Stimulated activated CD4-positive, alpha-beta T cell treated with anti-CD3 and anti-CD28 coated beads, Interleukin-15, amount 100 ng/mL, for 24 hours (primary cell): Measurements from ENCODE around the gene CHD5.

Experiments used
- DNase-seq: peaks from one replicate; pipeline ENCODE4 v3.0.0-alpha.2; 2020

CHD5 gene

DNA sequence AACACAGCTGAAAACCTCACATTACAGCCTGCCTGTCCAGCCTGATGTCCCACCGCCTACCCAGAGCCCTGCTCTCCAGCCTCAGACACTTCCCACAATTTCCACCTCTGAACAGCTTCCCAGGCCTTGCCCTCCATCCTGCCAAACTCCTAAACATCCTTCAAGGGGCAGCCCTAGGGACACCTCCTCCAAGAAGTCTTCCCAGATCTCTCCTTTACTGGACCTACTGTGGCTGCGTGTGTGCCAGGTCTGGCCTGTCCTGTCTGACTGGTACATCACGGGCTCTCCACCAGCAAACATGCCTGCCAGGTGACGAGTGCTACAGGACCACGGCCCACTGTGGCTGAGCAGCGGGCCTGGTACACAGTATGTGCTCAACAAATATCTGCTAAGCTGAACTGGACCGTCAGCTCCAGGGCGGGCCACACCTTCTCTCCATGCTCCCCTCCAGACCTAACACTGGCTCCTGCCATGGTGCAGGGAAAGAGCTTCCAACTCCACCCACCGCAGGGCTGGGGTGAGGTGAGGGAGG lies 28.8 kb downstream of the CHD5 start:
- no peak for DNase-seq

DNA sequence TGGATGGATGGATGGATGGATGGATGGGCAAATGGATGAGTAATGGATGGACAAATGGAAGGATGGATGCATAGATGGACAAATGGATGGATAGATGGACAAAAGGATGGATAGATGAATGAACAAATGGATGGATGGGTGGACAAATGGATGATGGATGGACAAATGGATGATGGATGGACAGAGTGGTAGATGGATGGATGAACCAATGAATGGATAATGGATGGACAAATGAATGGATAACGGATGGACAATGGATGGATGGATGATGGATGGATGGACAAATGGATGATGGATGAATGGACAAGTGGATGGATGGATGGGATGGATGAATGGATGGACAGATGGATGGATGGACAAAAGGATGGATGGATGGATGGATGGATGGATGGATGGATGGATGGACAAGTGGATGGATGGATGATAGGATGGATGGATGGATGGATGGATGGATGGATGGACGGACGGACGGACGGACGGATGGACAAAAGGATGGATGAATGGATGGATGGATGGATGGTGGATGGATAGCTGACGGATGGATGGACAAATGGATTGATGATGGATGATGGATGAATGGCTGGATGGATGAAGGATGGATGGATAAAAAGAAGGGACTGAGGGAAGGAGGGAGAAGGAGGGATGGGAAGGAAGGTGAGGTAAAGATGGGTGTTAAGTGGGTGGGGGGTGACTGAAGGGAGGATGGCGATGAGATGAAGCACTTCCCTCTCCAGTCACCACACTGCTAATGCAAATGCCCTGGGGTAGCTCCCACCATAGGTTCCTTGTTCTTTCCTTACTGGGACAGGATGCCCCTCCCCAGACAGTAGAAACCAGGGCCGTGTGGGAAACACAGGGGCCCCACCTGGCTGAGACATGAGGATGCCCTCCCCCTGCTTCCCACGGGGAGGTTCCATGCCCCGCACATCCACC lies 29.8 kb downstream of the CHD5 start:
- no peak for DNase-seq

DNA sequence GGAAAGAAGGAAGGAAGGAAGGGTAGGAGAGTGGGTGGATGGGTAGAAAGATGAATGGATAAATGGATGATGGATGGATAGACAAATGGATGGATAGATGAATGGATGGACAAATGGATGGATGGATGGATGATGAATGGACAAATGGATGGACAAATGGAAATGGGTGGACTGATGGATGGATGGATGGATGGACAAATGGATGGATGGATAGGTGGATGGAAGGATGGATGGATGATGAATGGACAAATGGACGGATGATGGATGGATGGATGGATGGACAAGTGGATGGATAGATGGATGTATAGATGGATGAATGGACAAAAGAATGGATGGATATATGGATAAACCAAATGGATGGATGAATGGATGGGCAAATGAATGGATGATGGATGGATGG lies 30.5 kb downstream of the CHD5 start:
- no peak for DNase-seq

DNA sequence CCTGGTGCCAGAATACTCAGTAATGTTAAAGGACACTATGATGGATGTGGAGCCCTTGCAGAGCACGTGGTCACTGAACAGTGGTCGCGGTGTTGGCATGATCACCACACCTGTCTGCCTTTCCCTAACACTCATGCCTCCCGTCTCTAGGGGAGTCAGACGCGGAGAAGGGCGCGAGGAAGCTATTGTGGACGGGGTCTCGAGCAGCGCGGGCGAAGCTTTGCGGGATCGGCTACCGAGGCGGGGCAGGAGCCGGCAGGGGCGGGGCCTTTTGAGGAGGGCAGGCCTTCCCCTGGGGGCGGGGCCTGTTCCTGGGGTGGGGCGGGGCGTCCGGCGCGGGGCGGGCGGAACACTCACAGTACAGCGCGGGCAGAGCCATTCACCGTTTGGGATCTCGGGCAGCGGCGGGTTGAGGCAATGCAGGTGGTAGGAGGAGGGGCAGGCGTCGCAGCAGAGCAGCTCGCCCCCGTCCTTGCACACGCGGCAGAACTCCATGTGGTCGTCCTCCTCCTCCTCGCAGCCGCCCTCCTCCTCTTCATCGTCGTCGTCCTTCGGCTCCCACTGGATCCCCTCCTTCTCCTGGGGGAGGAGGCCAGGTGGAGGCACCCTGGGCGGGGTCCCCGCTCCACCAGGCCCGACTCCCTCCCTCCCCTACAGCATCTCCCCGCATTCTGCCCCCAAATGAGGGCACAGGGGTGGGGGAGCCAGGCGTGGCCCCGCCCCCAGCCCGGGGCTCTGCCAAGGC lies 31.5 kb downstream of the CHD5 start:
- DNase-seq = peak; percentile 83

DNA sequence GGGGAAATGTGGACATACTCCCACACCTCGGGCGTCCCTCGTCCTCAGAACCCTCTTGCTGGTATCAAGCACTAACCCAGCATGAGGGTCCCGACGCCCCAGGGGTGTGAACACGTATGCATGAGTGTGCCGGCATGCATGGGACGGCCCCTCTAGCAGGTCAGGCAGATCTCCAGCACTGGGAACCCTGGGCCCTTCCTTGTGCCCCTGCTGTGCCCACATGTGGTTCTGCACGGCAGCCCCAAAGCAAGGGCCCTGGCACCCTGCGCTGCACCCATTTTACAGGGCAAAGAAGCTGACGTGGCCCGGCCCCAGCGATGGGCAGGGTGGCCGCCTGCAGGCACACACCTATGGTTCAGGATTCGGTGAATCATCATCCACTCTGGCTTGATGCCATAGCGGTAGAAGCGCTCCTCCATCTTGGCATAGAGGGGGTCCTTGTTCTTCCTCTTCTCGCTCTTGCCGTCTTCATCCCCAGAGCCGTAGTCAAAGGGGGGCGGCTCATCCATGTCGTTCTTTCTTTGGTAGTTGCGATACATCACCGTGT lies 34.2 kb downstream of the CHD5 start:
- DNase-seq = no peak

DNA sequence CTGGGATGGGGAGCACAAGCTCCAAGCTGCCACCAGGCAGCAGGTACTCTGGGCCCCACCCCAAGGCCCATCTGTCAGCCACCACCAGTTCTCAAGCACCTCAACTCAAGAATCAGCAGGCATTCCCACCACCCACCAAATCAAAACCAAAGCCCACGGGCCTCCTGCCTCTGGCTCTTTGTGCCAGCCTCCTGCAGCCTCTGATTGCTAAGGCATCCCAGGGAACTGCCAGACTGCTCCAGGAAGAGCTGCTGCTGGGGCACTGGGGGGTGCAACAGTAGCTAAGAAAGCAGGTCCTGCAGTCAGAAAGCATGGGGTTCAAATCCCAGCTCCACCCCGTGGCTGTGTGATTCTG lies 34.7 kb downstream of the CHD5 start:
- DNase-seq = no peak

DNA sequence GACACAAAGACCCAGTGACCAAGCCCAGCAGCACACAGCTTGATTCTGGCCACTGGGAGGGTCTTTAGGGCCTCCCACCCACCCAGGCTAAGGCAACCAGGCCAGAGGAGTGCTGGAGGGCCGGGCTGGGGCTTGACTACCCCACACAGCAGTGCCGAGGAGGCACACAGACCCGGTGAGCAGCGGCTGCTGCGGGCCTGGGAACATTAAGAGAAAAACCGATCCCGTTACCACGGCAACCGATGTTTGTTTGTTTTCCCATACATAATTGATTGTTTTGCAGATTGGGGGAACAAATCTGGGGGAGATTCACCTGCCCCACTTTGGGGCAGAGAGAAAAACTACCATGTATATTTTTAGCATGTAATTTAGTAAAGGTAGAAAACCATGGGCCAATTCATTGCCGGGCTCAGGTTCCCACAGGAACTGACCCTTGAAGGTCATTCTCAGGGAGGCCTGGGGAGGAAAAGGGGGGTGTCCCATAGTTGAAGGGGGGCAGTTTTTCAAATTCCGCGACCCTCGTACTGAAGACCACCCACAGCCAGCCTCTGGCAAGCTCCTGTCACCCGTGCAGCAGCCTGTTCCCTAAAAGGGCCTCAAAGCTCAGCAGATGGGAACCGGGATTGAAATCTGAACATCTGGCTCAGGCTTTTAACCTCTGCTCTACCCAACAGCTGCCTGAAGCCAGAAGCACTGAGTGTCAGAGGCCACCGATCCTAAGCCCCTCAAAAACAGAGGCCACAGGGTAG lies 35.3 kb downstream of the CHD5 start:
- no peak for DNase-seq

GRCh38 chr1:6144175-6144574 lies 35.9 kb downstream of the CHD5 start:
- DNase-seq = no peak

- DNase-seq = no peak
Observed at GRCh38 chr1:6143395-6143794, 36.7 kb downstream of the CHD5 start.

- no peak for DNase-seq
Observed at GRCh38 chr1:6142734-6143133, 37.4 kb downstream of the CHD5 start.

DNA sequence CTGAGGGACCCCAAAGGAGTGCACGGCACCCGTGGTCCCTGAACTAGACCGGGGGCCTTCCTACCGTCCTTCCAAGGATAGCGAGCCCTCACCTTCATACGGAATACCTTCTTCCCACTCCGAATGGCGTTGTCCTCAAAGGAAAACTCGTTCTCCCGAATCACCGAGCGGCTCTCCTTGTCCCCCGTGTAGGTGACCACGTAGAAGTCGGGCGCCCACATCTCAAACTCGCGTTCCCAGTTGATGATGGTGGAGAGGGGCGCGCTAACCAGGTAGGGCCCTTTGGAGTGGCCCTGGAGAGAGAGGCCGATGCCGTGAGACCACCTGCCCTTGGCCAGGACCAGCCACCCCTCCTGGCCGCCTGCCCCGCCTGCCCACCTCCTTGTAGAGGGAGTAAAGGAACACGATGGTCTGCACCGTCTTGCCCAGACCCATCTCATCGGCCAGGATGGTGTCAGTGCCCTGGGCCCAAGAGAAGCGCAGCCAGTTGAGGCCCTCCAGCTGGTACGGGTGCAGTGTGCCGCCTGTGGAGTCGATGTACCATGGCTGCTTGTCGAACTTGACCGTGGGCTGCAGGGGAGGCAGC lies 38.0 kb downstream of the CHD5 start:
- no peak for DNase-seq

- peak; percentile 54 for DNase-seq
Observed at GRCh38 chr1:6141592-6141991, 38.5 kb downstream of the CHD5 start.

GRCh38 chr1:6140413-6140812 lies 39.7 kb downstream of the CHD5 start:
- DNase-seq = no peak

DNA sequence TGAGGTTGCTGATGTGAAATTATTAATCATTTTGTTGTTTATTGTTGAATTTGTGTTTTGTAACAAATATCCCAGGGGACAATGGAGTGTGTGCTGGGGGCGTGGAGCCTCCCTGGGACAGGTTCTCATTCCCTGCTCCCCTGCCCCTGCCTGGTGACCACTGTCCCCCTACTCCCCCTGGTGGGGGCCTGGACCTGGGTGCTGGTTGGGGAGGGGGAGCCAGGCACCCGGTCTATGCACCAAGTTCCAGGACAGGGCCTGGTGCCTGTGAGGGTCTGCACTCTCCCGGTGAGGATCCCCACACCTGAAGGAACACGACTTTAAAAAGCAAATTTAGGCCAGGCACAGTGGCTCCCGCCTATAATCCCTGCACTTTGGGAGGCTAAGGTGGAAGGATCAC lies 42.4 kb downstream of the CHD5 start:
- DNase-seq = no peak

GRCh38 chr1:6136516-6137220 lies 43.5 kb downstream of the CHD5 start:
- DNase-seq = no peak

DNA sequence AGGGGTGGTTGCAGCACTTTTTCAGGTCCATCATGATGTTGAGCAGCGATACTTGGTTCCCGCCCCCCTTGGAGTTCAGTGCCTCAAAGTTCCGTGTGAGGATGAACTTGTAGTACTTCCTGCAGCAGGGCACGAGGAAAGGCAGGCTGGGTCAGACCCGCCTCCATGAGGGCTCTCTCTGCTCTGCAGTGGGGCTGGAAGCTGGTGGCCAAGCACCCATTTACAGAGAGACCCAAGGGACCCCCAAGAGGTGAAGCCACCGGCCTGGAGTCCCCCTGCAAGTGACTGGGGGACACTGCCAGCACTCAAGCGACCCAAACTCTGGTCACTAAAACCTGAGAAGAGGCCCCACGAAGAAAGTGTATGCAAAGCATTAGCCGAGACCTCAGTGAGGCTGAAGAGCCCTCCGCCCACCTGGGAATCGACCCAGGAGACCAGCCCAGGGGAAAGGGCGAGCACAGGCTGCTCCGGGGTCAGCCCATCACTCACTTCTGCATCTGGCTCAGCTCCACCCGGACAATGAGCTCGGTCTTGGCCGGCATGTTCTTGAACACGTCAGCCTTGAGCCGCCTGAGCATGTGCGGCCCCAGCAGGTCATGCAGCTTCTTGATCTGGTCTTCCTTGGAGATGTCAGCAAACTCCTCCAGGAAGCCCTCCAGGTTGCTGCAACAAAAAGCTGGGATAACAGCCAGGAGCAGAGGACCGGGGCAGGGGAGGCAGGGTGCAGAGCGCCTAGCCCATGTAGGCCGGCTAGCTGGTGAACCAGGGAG lies 45.2 kb downstream of the CHD5 start:
- no peak for DNase-seq

- no peak for DNase-seq
Observed at GRCh38 chr1:6134206-6134605, 45.9 kb downstream of the CHD5 start.

GRCh38 chr1:6133146-6133895 lies 46.8 kb downstream of the CHD5 start:
- no peak for DNase-seq

GRCh38 chr1:6131561-6131960 lies 48.6 kb downstream of the CHD5 start:
- no peak for DNase-seq

GRCh38 chr1:6130596-6130995 lies 49.5 kb downstream of the CHD5 start:
- no peak for DNase-seq
